ENCODE results near the gene ATP2C1. TPM values are rescaled to one million over a fixed set of nuclear protein-coding genes. Genes with fewer than 3 reads are reported as not detected.

Gene ATP2C1
- polyA plus RNA-seq (2013, experiment 1 of 2), result 38.4 TPM
- 38.1 TPM for polyA plus RNA-seq (2013, experiment 2 of 2)

GRCh38 chr3:130893376-130894129 is at the start of gene ATP2C1:
Gene ATP2C1, plus strand, starts transcription at chr3:130894084. Its CDS starts 686 bp downstream, at chr3:130894770.
- peak within 1 kb of the TSS; percentile 94 for H3K9ac ChIP-seq (ENCODE audit: low read length)
- H3K27ac ChIP-seq (ENCODE audit: low read depth, low read length), result peak within 1 kb of the TSS; percentile 85
- peaks cover 29% of the 10 kb centered on the region for H3K79me2 ChIP-seq (ENCODE audit: control insufficient read depth, insufficient read depth, low read length)
- peak within 1 kb of the TSS; percentile 94 for H3K4me2 ChIP-seq (ENCODE audit: low read length)
- H2BK120ac ChIP-seq (ENCODE audit: low read depth, low read length), result no peak within 1 kb of the TSS
- H2BK15ac ChIP-seq (replicated peaks; ENCODE audit: low read depth), result no peak within 1 kb of the TSS
- H3K23ac ChIP-seq (ENCODE audit: low read length), result no peak within 1 kb of the TSS
- H3K18ac ChIP-seq (ENCODE audit: low read length), result peak within 1 kb of the TSS; percentile 94
- no peaks in the 10 kb centered on the region for H3K27me3 ChIP-seq (ENCODE audit: insufficient read depth, low read length, poor library complexity)
- no peak within 1 kb of the TSS for H2AK5ac ChIP-seq (ENCODE audit: low read length)
- peak within 1 kb of the TSS; percentile 88 for H3K4me3 ChIP-seq (ENCODE audit: low read length)
- peaks cover 6% of the 10 kb centered on the region for H3K4me1 ChIP-seq (ENCODE audit: control insufficient read depth, low read depth, low read length)
- H2BK5ac ChIP-seq (ENCODE audit: low read length), result peak within 1 kb of the TSS; percentile 74
- H4K8ac ChIP-seq (ENCODE audit: low read depth, low read length), result no peak within 1 kb of the TSS
- H3K79me1 ChIP-seq (ENCODE audit: low read length), result no peaks in the 10 kb centered on the region
- peak; percentile 98 for DNase-seq
- peak within 1 kb of the TSS; percentile 76 for H3K4ac ChIP-seq (ENCODE audit: low read depth, low read length)
- no CpG with 5 or more reads among the region's 69 CpGs for WGBS (ENCODE audit: extremely low coverage, insufficient coverage, low lambda C conversion rate)
- no peaks in the 10 kb centered on the region for H3K36me3 ChIP-seq (ENCODE audit: control insufficient read depth, insufficient read depth, low read length)
- H3K56ac ChIP-seq (ENCODE audit: low read length), result peak within 1 kb of the TSS; percentile 98
- H4K5ac ChIP-seq (ENCODE audit: low read length), result no peak within 1 kb of the TSS

- Histone ChIP-seq H2BK120ac (ENCODE audit: low read depth, low read length) (no peak overlapping the region), H4K5ac (ENCODE audit: low read length) (no peak overlapping the region)
Observed at GRCh38 chr3:130844462-130844861, 49.4 kb upstream of the ATP2C1 start.

GRCh38 chr3:130846181-130846580 is 47.7 kb upstream of the ATP2C1 start:
- no peak overlapping the region for H3K4me3 ChIP-seq (ENCODE audit: low read length)
- no peak overlapping the region for H2BK15ac ChIP-seq (replicated peaks; ENCODE audit: low read depth)
- no peak overlapping the region for H2BK120ac ChIP-seq (ENCODE audit: low read depth, low read length)
- no peak overlapping the region for H2BK5ac ChIP-seq (ENCODE audit: low read length)
- H3K79me2 ChIP-seq (ENCODE audit: control insufficient read depth, insufficient read depth, low read length), result no peaks in the 10 kb centered on the region
- H3K4me2 ChIP-seq (ENCODE audit: low read length), result no peak overlapping the region
- WGBS (ENCODE audit: extremely low coverage, insufficient coverage, low lambda C conversion rate), result no CpG with 5 or more reads among the region's 1 CpG
- no peak overlapping the region for H3K56ac ChIP-seq (ENCODE audit: low read length)
- H3K4me1 ChIP-seq (ENCODE audit: control insufficient read depth, low read depth, low read length), result peaks cover 6% of the 10 kb centered on the region
- no peak overlapping the region for H3K27ac ChIP-seq (ENCODE audit: low read depth, low read length)
- no peak overlapping the region for H3K23ac ChIP-seq (ENCODE audit: low read length)
- H3K79me1 ChIP-seq (ENCODE audit: low read length), result no peaks in the 10 kb centered on the region
- H3K4ac ChIP-seq (ENCODE audit: low read depth, low read length), result no peak overlapping the region
- H4K8ac ChIP-seq (ENCODE audit: low read depth, low read length), result no peak overlapping the region
- no peak overlapping the region for H3K9ac ChIP-seq (ENCODE audit: low read length)
- no peak for DNase-seq
- H2AK5ac ChIP-seq (ENCODE audit: low read length), result no peak overlapping the region
- no peak overlapping the region for H4K5ac ChIP-seq (ENCODE audit: low read length)
- no peaks in the 10 kb centered on the region for H3K36me3 ChIP-seq (ENCODE audit: control insufficient read depth, insufficient read depth, low read length)
- H3K18ac ChIP-seq (ENCODE audit: low read length), result no peak overlapping the region
- H3K27me3 ChIP-seq (ENCODE audit: insufficient read depth, low read length, poor library complexity), result no peaks in the 10 kb centered on the region

More at GRCh38 chr3:130844462-130844861, 49.4 kb upstream of the ATP2C1 start:
- Histone ChIP-seq H3K18ac (ENCODE audit: low read length) (no peak overlapping the region), H3K27ac (ENCODE audit: low read depth, low read length) (no peak overlapping the region), H2BK5ac (ENCODE audit: low read length) (no peak overlapping the region), H3K4me2 (ENCODE audit: low read length) (no peak overlapping the region), H3K79me2 (ENCODE audit: control insufficient read depth, insufficient read depth, low read length) (no peaks in the 10 kb centered on the region), H3K27me3 (ENCODE audit: insufficient read depth, low read length, poor library complexity) (no peaks in the 10 kb centered on the region), H3K23ac (ENCODE audit: low read length) (no peak overlapping the region), H3K36me3 (ENCODE audit: control insufficient read depth, insufficient read depth, low read length) (no peaks in the 10 kb centered on the region), H3K4me1 (ENCODE audit: control insufficient read depth, low read depth, low read length) (peaks cover 5% of the 10 kb centered on the region), H2BK15ac (replicated peaks; ENCODE audit: low read depth) (no peak overlapping the region), H3K56ac (ENCODE audit: low read length) (no peak overlapping the region), H3K9ac (ENCODE audit: low read length) (no peak overlapping the region), H3K79me1 (ENCODE audit: low read length) (no peaks in the 10 kb centered on the region), H4K8ac (ENCODE audit: low read depth, low read length) (no peak overlapping the region), H3K4me3 (ENCODE audit: low read length) (no peak overlapping the region), H2AK5ac (ENCODE audit: low read length) (no peak overlapping the region), H3K4ac (ENCODE audit: low read depth, low read length) (no peak overlapping the region)
- no CpG with 5 or more reads among the region's 1 CpG for WGBS (ENCODE audit: extremely low coverage, insufficient coverage, low lambda C conversion rate)
- no peak for DNase-seq

- H2AK5ac ChIP-seq (ENCODE audit: low read length), result no peak overlapping the region
- no peak overlapping the region for H3K4ac ChIP-seq (ENCODE audit: low read depth, low read length)
- no peak overlapping the region for H4K8ac ChIP-seq (ENCODE audit: low read depth, low read length)
- no peak overlapping the region for H3K27ac ChIP-seq (ENCODE audit: low read depth, low read length)
- H3K9ac ChIP-seq (ENCODE audit: low read length), result no peak overlapping the region
- WGBS (ENCODE audit: extremely low coverage, insufficient coverage, low lambda C conversion rate), result no CpG with 5 or more reads among the region's 1 CpG
- no peak overlapping the region for H3K4me3 ChIP-seq (ENCODE audit: low read length)
- H2BK15ac ChIP-seq (replicated peaks; ENCODE audit: low read depth), result no peak overlapping the region
- DNase-seq, result no peak
- H3K18ac ChIP-seq (ENCODE audit: low read length), result no peak overlapping the region
- H3K79me1 ChIP-seq (ENCODE audit: low read length), result no peaks in the 10 kb centered on the region
- peaks cover 6% of the 10 kb centered on the region for H3K4me1 ChIP-seq (ENCODE audit: control insufficient read depth, low read depth, low read length)
- no peaks in the 10 kb centered on the region for H3K27me3 ChIP-seq (ENCODE audit: insufficient read depth, low read length, poor library complexity)
- H3K4me2 ChIP-seq (ENCODE audit: low read length), result no peak overlapping the region
- peak overlapping the region; percentile 15 for H3K56ac ChIP-seq (ENCODE audit: low read length)
- H2BK5ac ChIP-seq (ENCODE audit: low read length), result no peak overlapping the region
- H3K79me2 ChIP-seq (ENCODE audit: control insufficient read depth, insufficient read depth, low read length), result no peaks in the 10 kb centered on the region
- no peaks in the 10 kb centered on the region for H3K36me3 ChIP-seq (ENCODE audit: control insufficient read depth, insufficient read depth, low read length)
- no peak overlapping the region for H4K5ac ChIP-seq (ENCODE audit: low read length)
- no peak overlapping the region for H2BK120ac ChIP-seq (ENCODE audit: low read depth, low read length)
- peak overlapping the region; percentile 45 for H3K23ac ChIP-seq (ENCODE audit: low read length)
Observed at GRCh38 chr3:130849091-130849552, 44.8 kb upstream of the ATP2C1 start.

- Histone ChIP-seq H3K36me3 (ENCODE audit: control insufficient read depth, insufficient read depth, low read length) (no peaks in the 10 kb centered on the region), H2BK5ac (ENCODE audit: low read length) (no peak overlapping the region), H2BK120ac (ENCODE audit: low read depth, low read length) (no peak overlapping the region), H3K56ac (ENCODE audit: low read length) (peak overlapping the region; percentile 15), H4K8ac (ENCODE audit: low read depth, low read length) (no peak overlapping the region), H3K4ac (ENCODE audit: low read depth, low read length) (no peak overlapping the region), H2BK15ac (replicated peaks; ENCODE audit: low read depth) (no peak overlapping the region), H3K4me2 (ENCODE audit: low read length) (no peak overlapping the region), H2AK5ac (ENCODE audit: low read length) (no peak overlapping the region), H3K27me3 (ENCODE audit: insufficient read depth, low read length, poor library complexity) (no peaks in the 10 kb centered on the region), H3K79me1 (ENCODE audit: low read length) (no peaks in the 10 kb centered on the region), H3K79me2 (ENCODE audit: control insufficient read depth, insufficient read depth, low read length) (no peaks in the 10 kb centered on the region), H3K23ac (ENCODE audit: low read length) (no peak overlapping the region), H3K4me3 (ENCODE audit: low read length) (no peak overlapping the region), H3K9ac (ENCODE audit: low read length) (no peak overlapping the region), H3K27ac (ENCODE audit: low read depth, low read length) (no peak overlapping the region), H4K5ac (ENCODE audit: low read length) (no peak overlapping the region), H3K4me1 (ENCODE audit: control insufficient read depth, low read depth, low read length) (peaks cover 6% of the 10 kb centered on the region), H3K18ac (ENCODE audit: low read length) (no peak overlapping the region)
- no CpG with 5 or more reads among the region's 8 CpGs for whole genome bisulfite sequencing (ENCODE audit: extremely low coverage, insufficient coverage, low lambda C conversion rate)
- peak; percentile 8 for DNase-seq
Observed at GRCh38 chr3:130850044-130850797, 43.7 kb upstream of the ATP2C1 start.

Measured in mesendoderm (in vitro differentiated cells).